ENCODE data around the gene LRRC56.

Gene LRRC56

GRCh38 chr11:521177-521688 lies 16.1 kb upstream of the LRRC56 start:
- no peak for DNase-seq (ENCODE audit: low read depth)

GRCh38 chr11:526192-526591 lies 11.1 kb upstream of the LRRC56 start:
- no peak for DNase-seq (ENCODE audit: low read depth)

DNA sequence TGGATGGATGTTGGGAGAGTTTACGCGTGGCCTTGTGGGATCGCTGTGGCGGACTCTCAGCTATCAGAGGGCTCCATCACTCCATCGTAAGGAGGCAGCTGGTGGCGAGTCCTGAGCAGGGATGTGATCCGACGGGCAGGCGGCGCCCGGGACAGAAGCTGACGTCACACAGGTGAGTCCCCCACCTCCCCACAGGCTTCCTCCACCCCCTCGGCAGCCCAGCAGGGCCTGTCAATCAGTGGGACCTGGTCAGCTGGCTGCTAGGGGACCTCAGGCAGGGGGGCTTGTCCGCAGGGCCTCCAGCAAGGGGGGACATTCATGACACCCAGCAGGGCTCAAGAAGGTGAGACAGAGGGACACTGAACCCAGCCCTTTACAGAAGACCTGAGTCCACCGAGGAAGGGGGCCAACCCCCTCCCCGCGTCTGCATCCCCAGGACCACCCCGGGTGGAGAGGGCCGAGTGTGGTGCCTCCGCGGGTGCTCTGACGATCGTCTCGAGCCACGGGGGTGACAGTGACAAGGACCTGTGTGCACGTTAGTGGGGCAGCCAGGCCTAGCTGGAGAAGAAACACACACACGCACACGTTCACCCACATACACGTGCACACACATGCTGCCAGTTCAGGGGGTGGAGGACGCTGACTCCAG lies 9.0 kb upstream of the LRRC56 start:
- no peak for DNase-seq (ENCODE audit: low read depth)

DNA sequence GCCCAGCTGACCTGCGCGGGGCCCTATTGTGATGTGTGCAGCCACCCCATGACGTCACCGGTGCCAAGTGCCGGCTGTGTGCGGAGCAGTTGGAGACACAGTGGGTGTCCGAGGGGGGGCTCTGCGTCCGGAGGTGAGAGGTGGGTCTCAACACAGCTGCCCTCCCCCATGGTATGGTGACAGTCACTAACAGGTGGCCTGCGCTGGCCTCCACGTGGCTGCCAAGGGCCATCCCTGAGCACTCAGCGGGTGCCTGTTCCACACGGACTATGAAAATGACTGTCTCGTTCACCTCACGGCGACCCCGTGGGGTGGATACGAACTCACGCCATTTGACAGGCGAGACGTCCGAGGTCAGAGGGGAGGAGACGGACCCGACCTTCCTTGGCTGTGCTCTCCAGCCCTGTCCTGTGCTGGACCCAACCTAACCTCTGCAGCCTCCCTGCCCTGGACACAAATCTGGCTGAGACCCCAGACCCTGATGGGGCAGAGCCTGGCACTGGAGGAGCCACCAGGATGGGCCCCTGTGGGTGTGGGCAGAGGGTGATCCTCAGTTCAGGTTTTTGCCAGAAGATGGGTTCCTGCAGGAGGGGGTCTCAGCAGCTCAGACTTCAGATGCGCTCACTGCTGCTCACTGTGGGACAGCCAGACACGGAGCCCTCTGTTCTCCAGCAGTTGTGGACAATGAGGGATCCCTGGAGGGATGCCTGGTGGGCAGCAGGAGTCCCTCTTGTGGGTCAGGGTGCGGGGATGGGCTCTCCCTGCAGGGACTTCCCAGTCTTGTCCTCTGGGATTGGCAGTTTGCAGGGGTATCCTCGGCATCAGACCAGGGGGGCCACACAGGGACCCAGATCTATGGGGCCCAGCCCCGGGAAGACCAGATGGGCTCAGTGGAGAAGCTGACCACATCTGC lies 8.3 kb upstream of the LRRC56 start:
- no peak for DNase-seq (ENCODE audit: low read depth)

GRCh38 chr11:529728-530411 lies 7.5 kb upstream of the LRRC56 start:
- no peak for DNase-seq (ENCODE audit: low read depth)

DNA sequence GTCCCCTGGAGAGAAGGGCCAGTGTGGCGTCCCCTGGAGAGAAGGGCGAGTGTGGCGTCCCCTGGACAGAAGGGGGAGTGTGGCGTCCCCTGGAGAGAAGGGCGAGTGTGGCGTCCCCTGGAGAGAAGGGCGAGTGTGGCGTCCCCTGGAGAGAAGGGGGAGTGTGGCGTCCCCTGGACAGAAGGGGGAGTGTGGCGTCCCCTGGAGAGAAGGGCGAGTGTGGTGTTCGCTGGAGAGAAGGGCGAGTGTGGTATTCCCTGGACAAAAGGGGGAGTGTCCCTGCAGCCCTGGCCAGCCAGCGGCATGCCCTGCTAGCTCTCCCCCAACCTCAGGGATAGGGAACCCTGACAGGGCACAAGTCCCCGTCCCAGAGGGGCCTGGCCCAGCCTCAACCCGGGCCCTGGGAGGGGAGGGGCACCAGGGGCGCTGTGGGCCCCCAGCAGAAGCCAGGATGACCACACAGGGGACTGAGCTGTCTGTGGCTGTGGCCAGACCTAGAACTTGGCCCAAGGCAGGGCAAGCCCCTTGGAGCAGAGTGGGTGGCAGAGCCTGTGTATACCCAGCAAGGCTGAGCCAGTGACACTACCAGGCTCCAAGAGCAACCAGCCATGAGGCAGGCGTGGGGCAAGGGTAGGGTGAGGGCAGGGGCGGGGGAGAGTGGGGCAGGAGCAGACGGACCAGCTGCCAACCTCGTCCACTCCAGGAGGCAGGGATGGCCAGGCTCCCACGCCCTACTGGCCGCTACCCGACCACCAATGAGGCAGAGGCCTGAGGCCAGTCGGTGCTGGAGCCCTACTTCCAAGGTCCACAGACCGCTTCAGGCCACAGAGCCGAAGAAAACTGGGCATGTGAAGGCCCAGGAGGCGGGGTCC lies 6.1 kb upstream of the LRRC56 start:
- DNase-seq (ENCODE audit: low read depth), result no peak

DNA sequence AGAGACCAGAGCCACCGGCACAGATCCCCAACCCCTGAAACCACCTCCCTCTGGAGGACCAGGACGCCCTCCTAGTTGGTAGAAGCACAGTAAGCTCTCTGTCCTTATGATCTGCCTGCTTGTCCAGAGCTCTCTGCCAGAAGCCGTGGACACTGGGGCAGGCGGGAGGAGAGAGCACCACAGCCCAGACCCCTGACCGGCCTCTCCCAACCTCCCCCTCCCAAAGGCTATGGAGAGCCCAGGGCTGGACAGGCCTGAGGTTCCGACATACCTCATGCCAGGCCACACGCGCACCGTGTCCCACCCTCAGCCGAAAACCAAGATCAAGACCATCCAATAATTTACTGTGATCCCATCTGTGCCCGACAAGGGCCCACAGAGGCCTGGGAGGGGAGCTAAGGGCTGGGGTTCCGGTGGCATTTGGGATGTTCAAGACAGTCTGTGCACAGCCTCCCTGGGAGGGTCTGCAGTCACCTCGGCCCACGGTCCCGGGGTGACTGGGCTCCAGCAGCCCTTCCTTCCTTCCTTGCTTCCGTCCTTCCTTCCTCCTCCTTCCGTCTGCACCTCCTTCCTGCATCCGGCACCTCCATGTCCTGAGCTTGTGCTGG lies 5.3 kb upstream of the LRRC56 start:
- DNase-seq (ENCODE audit: low read depth), result no peak

GRCh38 chr11:532527-532985 lies 4.8 kb upstream of the LRRC56 start:
- DNase-seq (ENCODE audit: low read depth), result no peak

DNA sequence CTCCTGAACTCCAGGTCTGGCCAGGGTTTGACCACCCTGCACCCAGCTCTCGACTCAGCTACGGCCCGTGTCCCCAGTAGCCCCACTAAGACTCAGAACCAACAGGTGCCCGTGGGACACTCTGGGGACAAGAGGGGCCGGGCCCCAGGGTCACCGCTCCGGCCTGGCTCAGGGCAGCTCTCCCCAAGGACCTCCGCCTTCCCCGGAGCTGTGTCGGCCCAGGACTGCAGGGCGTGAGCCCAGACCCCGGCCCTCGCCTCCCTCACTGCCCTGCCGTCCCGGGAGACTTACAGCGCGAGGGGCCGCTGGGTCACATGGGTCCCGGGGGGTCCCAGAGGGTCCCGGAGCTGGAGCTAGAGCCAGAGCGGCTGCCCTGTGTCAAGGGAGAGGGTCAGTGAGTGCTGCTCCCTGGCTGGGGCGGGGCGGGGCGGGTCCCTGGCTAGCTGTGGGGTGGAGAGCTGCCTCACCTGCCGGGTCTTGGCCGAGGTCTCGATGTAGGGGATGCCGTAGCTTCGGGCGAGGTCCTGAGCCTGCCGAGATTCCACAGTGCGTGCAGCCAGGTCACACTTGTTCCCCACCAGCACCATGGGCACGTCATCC lies 4.2 kb upstream of the LRRC56 start:
- DNase-seq (ENCODE audit: low read depth), result no peak

- no peak for DNase-seq (ENCODE audit: low read depth)
These were observed 3.5 kb upstream of the LRRC56 start for GRCh38 chr11:533586-534395.

DNA sequence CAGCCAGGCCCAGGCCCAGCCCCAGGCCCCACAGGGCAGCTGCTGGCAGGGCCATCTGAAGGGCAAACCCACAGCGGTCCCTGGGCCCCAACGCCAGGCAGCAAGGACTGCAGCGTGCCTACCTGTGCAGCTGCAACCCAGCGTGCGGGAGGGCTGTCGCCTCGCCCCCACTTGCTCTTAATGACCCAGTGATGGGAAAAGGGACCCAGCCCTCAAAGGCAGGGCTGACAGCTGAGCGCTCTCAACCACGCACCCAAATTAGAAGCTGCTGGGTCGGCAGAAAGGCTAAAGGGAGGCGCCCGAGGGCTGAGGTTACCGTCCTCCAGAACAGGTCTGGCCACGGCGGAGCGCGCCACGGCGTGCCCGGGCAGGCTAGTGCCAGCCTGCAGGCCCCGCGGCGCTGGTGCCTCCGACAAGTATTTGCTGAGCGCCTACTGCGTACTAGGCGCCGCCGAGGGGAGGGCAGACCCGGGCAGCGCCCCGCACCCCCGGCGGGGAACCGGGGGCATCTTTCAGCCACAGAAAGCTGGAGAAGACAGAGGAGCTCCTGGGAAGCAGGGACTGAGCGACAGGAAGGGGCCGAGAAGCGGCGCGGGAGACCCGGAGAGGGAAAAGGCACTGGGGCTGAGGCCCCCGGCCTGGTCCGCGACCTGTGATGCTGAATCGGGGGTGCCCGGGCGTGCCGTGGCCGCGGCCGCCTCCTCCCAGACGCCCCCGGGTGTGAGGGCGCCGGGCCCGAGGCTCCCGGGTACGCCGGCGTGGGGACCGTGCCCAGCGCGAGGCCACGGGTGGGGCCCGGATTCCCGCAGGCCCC lies 2.7 kb upstream of the LRRC56 start:
- peak; percentile 22 for DNase-seq (ENCODE audit: low read depth)

DNA sequence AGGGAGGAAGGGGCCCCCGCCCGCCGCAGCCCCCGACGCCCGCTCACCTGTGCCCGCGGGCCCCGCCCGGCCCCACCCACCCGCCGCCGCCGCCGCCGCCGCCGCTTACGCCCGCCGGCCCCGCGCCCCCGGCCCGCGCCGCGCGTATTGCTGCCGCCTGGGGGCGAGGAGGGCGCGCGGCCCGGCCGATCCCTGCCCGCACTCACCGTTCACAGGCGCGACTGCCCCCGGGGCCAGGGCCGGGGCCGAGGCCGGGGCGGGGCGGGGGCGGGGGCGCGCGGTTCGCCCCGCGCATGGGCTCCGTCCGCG lies 2.2 kb upstream of the LRRC56 start:
- no peak for DNase-seq (ENCODE audit: low read depth)

DNA sequence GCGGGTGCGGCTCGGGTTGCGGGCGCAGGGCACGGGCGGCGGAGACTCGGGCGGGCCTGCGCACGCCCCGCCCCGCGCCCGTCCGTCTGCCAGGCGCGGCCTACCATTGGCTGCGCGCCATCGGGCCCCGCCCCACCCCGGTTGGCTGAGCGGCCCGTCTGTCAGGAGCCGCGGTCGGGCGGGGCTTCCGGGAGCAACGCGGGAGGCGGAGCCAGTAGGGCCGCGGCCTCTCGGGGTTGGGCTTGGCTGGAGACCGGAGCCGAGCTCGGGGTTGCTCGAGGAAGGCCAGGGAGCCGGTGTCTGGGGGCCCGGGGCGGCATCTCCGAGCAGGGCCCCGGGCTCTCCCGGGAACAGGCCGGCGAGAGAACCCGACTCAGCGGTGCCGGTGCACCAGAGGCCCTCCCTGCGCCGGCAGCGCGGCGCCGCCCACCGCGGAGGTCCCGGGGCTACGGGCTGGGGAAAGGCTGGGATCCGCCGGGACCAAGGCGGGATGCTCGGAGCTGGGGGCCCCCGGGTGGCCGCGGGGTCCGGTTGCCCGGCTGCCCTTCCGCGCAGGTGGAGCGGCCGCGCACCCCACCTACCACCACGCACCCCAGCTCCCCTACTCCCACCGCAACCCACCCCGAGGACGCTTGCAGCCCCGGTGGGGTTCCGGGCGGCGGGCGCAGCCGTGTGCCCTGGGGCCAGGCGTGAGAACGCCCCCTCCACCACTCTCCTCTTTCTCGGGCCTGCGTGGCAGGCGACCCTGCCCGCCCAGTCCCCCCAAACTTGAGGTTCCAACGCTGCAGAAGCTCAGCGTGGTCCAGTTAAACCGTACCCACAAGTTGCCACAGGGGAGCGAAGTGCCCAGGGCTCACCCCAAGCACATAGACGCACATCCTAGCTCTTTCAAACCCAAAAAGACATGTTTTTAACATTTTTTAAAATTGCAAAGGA lies 1.5 kb upstream of the LRRC56 start, which contains the start of gene HRAS:
HRAS (minus strand) TSS at position 58 of the 936 bp plus-strand sequence.
- DNase-seq (ENCODE audit: low read depth), result peak; percentile 93

DNA sequence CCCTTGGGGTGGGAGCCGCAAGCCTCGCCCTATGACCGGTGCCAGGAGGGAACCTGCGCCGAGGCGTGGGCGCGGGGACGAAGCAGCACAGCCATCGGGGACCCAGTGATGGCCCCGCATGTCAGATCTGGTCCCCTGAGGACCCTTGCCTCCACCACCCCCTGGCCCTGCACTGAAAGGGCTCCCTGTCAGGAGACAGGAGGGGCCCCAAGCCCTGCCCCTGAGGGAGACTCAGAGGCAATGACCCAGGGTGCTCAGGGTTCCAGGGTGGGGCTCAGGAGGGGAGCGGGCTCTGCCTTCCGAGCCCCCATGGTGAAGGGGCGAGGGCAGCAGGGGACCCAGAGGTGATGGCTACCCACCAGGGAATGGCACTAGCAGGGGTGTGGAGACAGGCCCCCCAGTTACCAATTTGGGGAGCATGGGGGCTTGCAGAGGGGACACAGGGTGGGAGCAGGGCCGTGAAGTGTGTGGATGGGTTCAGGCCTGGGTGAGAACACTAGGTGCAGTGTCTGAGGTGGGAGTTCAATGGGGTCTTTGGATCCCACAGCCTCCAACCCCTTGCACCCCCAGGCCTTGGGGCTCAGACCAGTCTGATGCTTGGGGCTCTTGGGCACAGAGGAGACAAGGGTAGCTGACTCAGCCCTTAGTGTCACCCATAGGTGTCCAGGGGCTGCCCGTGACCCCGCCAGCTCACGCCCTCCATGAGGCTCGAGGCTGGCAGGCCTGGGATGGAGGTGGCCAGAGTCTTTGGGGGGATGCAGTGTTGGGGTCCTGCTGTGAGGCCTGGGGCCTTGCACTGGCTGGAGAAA lies 499 bp downstream of the LRRC56 start:
- no peak for DNase-seq (ENCODE audit: low read depth)

GRCh38 chr11:538431-539051 lies 1.2 kb downstream of the LRRC56 start:
- DNase-seq (ENCODE audit: low read depth), result no peak

- no peak for DNase-seq (ENCODE audit: low read depth)
These were observed 2.7 kb downstream of the LRRC56 start for GRCh38 chr11:539971-540481.
